Breast epithelium (tissue), 4 donors: ENCODE measurements around the gene TNFRSF12A. TPM values are rescaled to one million over a fixed set of nuclear protein-coding genes. Genes with fewer than 3 reads are reported as not detected.
A peak's percentile ranks its signal among the peaks of the same experiment; 100 is the strongest.

Experiments
- DNase-seq, 2 donors: peaks; one replicate each; pipeline ENCODE4 v3.0.0-alpha.2; 2019; ENCODE audit warnings: low spot score in 2 of 2
- H3K27ac ChIP-seq, 2 donors: fragments of 200-600 bp; sonication (generic) in 1 of 2; one replicate each; pipeline ENCODE4 v1.5.1; 2016 to 2019; ENCODE audit warnings: mild to moderate bottlenecking in 1 of 2
- H3K27me3 ChIP-seq, 2 donors: fragments of 200-600 bp; sonication (generic) in 1 of 2; one replicate each; pipeline versions ENCODE4 v1.5.1 to v1.6.0; 2017 to 2019; ENCODE audit warnings: control low read depth in 1 of 2, mild to moderate bottlenecking in 1 of 2
- H3K36me3 ChIP-seq: fragments of 200-600 bp; one replicate; pipeline ENCODE4 v1.5.1; 2019
- H3K4me1 ChIP-seq, 2 donors: fragments of 200-600 bp; sonication (generic); one replicate each; pipeline ENCODE4 v1.5.1; 2016 to 2019; ENCODE audit warnings: control low read depth in 1 of 2
- H3K4me3 ChIP-seq, 3 donors: fragments of 200-600 bp; sonication (generic); 1 replicate in 2 of 3; 2 replicates in 1 of 3; pipeline ENCODE4 v1.5.1; 2016 to 2019; ENCODE audit warnings: mild to moderate bottlenecking in 3 of 3, moderate library complexity in 2 of 3
- H3K9me3 ChIP-seq, 2 donors: fragments of 200-600 bp; sonication (generic) in 1 of 2; one replicate each; pipeline ENCODE4 v1.5.1; 2016 to 2019; ENCODE audit warnings: control low read depth in 1 of 2
- CTCF ChIP-seq, 3 donors: fragments of 450-650 bp; IDR thresholded peaks; one replicate each; pipeline ENCODE4 v1.5.1; 2016 to 2017; ENCODE audit warnings: antibody characterized with exemption in 3 of 3, mild to moderate bottlenecking in 3 of 3, moderate library complexity in 3 of 3
- POLR2A ChIP-seq: fragments of 450-650 bp; IDR thresholded peaks from one replicate; pipeline ENCODE4 v1.6.1; 2016; ENCODE audit warnings: antibody characterized with exemption, mild to moderate bottlenecking, moderate library complexity
- POLR2AphosphoS5 ChIP-seq, 3 donors: sonication (generic); formaldehyde crosslinking; IDR thresholded peaks; one replicate each; pipeline ENCODE4 v1.6.1; 2017; ENCODE audit warnings: antibody characterized with exemption in 3 of 3
- intact Hi-C: fragments of 100-400 bp; cut with DNase I; formaldehyde crosslinking; loops from one replicate; pipeline ENCODE4 v1.15.1; 2023; ENCODE audit warnings: low total_unique reads
- total RNA-seq, 3 donors: library from RNA; depleted of rRNA; stranded (reverse); fragments of >200 nt; gene quantifications; one replicate each; pipeline ENCODE4 v1.1.0, GENCODE V29; 2016

TNFRSF12A gene
- total RNA-seq, 3 donors from 2014 or later: 6.9 to 74.1 (median 36.7) TPM

- Histone ChIP-seq H3K4me1 (no peaks in the 10 kb centered on the region), H3K9me3 (no peaks in the 10 kb centered on the region), H3K27me3 (no peaks in the 10 kb centered on the region), H3K4me3 (no peak overlapping the region), H3K27ac (no peak overlapping the region), H3K36me3 (no peaks in the 10 kb centered on the region)
- TF ChIP-seq POLR2AphosphoS5 (IDR thresholded peaks at IDR 0.05): no peak
- TF ChIP-seq CTCF (IDR thresholded peaks at IDR 0.05): no peak
- TF ChIP-seq POLR2A: no peak
- no peak for DNase-seq
- intact Hi-C loops: no loop called here
These were observed 8.7 kb downstream of the TNFRSF12A start for GRCh38 chr16:3028716-3029319.

- DNase-seq: no peak
- Histone ChIP-seq H3K4me3 (peak overlapping the region in 1 of 3 donors; percentile 51), H3K9me3 (no peaks in the 10 kb centered on the region), H3K4me1 (no peaks in the 10 kb centered on the region), H3K27ac (no peak overlapping the region), H3K27me3 (no peaks in the 10 kb centered on the region), H3K36me3 (no peaks in the 10 kb centered on the region)
- intact Hi-C loops: no loop called here
- TF ChIP-seq CTCF (IDR thresholded peaks at IDR 0.05) (no peak), POLR2A (no peak), POLR2AphosphoS5 (IDR thresholded peaks at IDR 0.05) (no peak)
These were observed 9.5 kb downstream of the TNFRSF12A start for GRCh38 chr16:3029491-3030221.

- TF ChIP-seq POLR2A: no peak
- no peak for TF ChIP-seq POLR2AphosphoS5 (IDR thresholded peaks at IDR 0.05)
- no peak for TF ChIP-seq CTCF (IDR thresholded peaks at IDR 0.05)
- Histone ChIP-seq H3K36me3 (no peaks in the 10 kb centered on the region), H3K4me1 (peaks cover 0 to 3% of the 10 kb centered on the region in 2 donors), H3K4me3 (no peak overlapping the region), H3K27me3 (peaks cover 0 to 7% of the 10 kb centered on the region in 2 donors), H3K27ac (no peak overlapping the region), H3K9me3 (no peaks in the 10 kb centered on the region)
- intact Hi-C loops: no loop called here
- DNase-seq: no peak
These were observed 10.3 kb downstream of the TNFRSF12A start for GRCh38 chr16:3030222-3031212.

GRCh38 chr16:3032624-3033023, 12.5 kb downstream of the TNFRSF12A start:
- Histone ChIP-seq H3K27me3 (peaks cover 0 to 23% of the 10 kb centered on the region in 2 donors), H3K4me1 (peaks cover 0 to 4% of the 10 kb centered on the region in 2 donors), H3K36me3 (no peaks in the 10 kb centered on the region), H3K9me3 (no peaks in the 10 kb centered on the region), H3K27ac (peak overlapping the region in 1 of 2 donors; percentile 13), H3K4me3 (no peak overlapping the region)
- intact Hi-C loops: no loop called here
- TF ChIP-seq POLR2A (no peak), POLR2AphosphoS5 (IDR thresholded peaks at IDR 0.05) (no peak), CTCF (IDR thresholded peaks at IDR 0.05) (no peak)
- DNase-seq: no peak
